ENCODE measurements around the gene USP30.

USP30 gene

DNA sequence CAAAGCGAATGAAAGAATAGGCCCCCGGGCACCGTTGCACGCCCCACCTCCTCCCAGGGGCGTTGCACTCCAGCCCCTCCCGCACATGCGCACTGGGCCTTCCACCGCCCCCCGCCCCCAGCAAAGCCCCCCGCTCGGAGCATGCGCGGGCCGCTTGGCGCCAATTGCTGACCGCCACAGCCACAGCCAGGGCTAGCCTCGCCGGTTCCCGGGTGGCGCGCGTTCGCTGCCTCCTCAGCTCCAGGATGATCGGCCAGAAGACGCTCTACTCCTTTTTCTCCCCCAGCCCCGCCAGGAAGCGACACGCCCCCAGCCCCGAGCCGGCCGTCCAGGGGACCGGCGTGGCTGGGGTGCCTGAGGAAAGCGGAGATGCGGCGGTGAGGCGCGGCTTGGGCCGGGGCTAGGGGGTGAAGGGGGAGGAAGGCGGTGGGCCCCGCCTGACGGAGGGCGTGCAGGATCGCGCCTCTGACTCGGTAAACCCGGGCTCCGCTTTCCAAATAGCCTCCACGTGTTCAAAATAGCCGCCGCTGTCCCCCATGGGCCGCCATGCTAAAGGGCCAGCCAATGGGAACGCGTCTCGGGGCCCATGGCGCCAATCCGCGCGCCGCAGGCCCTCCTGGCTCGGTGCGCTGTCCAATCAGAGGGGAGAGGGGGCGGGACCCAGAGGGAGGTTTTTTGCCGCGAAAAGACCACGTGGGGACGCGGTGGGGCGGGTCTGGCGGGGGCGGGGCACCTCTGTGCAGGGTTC is 45.2 kb downstream of the USP30 start, which contains the start of gene UNG:
Gene UNG (plus strand): TSS at position 163 of the 748 bp plus-strand sequence. CDS start 83 bp downstream, at position 246.
- peaks cover 20% of the 10 kb centered on the region for H3K36me3 Mint-ChIP-seq
- H3K27me3 Mint-ChIP-seq: peaks cover 3% of the 10 kb centered on the region
- no peaks in the 10 kb centered on the region for H3K9me3 Mint-ChIP-seq
- CTCF ChIA-PET: interaction anchor here (2.8 kb wide), 1 partner anchor 15 kb away, joined by 17 read pairs; no protein-coding TSS in a partner anchor
- peaks cover 43% of the 10 kb centered on the region for H3K4me1 Mint-ChIP-seq
- peak; percentile 97 for DNase-seq
- peak within 1 kb of the TSS; percentile 75 for H3K4me3 Mint-ChIP-seq
- peak within 1 kb of the TSS; percentile 43 for H3K27ac Mint-ChIP-seq

DNA sequence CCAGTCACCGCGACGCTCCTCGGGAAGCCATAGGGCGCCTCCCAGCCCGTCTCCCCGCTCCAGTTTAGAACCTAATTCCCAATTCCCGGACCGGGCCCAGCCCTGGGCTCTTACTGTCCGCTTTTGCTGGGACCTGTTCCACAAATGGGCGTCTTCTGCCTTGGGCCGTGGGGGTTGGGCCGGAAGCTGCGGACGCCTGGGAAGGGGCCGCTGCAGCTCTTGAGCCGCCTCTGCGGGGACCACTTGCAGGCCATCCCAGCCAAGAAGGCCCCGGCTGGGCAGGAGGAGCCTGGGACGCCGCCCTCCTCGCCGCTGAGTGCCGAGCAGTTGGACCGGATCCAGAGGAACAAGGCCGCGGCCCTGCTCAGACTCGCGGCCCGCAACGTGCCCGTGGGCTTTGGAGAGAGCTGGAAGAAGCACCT is 45.8 kb downstream of the USP30 start:
- CTCF ChIA-PET: interaction anchor here (2.8 kb wide), 1 partner anchor 14 kb away, joined by 17 read pairs; no protein-coding TSS in a partner anchor
- Mint-ChIP-seq H3K27ac (peak overlapping the region; percentile 43), H3K36me3 (peaks cover 21% of the 10 kb centered on the region), H3K4me3 (peak overlapping the region; percentile 75), H3K4me1 (peaks cover 37% of the 10 kb centered on the region), H3K9me3 (no peaks in the 10 kb centered on the region), H3K27me3 (peaks cover 3% of the 10 kb centered on the region)
- no peak for DNase-seq

DNA sequence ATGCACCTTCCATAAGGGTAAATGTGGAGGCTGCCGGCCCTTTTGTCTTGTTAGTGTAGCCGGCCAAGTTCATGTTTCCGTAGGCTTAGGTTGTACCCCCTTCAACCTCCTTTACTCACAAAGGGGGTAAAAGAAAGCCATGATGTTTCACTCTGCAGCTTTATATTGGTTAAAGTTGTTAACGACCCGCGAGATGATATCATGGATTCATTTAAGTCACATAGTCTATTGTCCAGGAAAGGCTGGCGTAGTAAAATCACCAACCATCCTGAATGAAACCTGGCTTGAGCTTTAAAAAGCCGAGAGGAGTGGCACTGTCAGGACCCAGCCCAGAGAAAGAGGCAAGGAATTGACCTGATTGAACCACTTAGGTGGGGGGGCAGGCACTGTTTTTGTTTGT is 46.3 kb downstream of the USP30 start:
- peak overlapping the region; percentile 43 for H3K27ac Mint-ChIP-seq

DNA sequence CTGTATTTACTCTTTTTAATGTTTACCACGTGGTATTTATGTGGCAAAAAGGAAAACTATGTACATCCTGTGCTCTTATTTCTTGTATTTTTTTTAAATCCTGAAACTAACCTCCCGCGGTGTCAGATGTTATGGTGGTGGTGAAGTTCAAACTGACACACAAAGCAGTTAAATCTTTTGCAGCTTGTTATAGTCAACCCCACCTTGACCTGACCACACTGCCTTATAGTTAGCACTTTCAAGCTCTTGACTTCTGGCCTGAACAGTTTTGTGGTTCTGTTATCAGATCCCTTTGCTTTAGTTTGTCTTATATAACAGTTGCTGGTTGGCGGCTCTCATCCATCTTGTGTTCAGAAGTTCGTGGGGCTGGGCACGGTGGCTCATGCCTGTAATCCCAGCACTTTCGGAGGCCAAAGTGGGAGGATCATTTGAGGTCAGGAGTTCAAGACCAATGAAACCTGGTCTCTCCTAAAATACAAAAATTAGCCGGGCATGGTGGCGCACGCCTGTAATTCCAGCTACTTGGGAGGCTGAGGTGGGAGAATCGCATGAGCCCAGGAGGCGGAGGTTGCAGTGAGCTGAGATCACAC is 47.1 kb downstream of the USP30 start:
- Mint-ChIP-seq H3K27me3 (peaks cover 3% of the 10 kb centered on the region), H3K4me3 (peak overlapping the region; percentile 75), H3K27ac (peak overlapping the region; percentile 43), H3K36me3 (peaks cover 28% of the 10 kb centered on the region), H3K4me1 (peaks cover 27% of the 10 kb centered on the region), H3K9me3 (no peaks in the 10 kb centered on the region)
- CTCF ChIA-PET: interaction anchor here (1.0 to 2.8 kb wide), 2 partner anchors 13 to 27 kb away, joined by 3 to 17 read pairs; no protein-coding TSS in a partner anchor
- no peak for DNase-seq

More for the DNA sequence above, 46.3 kb downstream of the USP30 start:
- H3K36me3 Mint-ChIP-seq: peaks cover 24% of the 10 kb centered on the region
- no peak for DNase-seq
- peak overlapping the region; percentile 75 for H3K4me3 Mint-ChIP-seq
- peaks cover 33% of the 10 kb centered on the region for H3K4me1 Mint-ChIP-seq
- H3K27me3 Mint-ChIP-seq: peaks cover 3% of the 10 kb centered on the region
- no peaks in the 10 kb centered on the region for H3K9me3 Mint-ChIP-seq
- CTCF ChIA-PET: interaction anchor here (1.0 to 2.8 kb wide), 2 partner anchors 14 to 26 kb away, joined by 3 to 17 read pairs; no protein-coding TSS in a partner anchor

DNA sequence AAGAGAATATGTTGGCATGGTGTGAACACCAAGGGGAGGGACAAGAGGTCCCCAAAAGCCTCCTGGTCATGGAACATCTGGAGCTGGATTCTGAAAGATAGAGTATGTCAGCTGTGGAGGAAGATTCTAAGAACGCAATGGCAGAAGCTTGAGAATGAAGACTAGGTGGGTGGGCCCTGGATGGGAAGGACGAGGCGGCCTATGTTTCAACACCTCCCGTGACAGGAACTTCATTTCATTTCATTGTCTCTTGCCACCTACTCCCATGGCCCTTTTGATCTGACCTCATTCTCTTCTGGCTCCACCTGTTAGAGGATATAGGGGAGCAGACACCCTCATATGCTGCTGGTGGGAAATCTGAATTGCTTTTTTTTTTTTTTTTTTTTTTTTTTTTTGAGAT is 48.4 kb downstream of the USP30 start:
- CTCF ChIA-PET: interaction anchor here (2.8 kb wide), 1 partner anchor 12 kb away, joined by 17 read pairs; no protein-coding TSS in a partner anchor
- H3K4me3 Mint-ChIP-seq: no peak overlapping the region
- H3K27me3 Mint-ChIP-seq: peaks cover 3% of the 10 kb centered on the region
- H3K9me3 Mint-ChIP-seq: no peaks in the 10 kb centered on the region
- H3K36me3 Mint-ChIP-seq: peaks cover 35% of the 10 kb centered on the region
- no peak for DNase-seq
- no peak overlapping the region for H3K27ac Mint-ChIP-seq
- peaks cover 27% of the 10 kb centered on the region for H3K4me1 Mint-ChIP-seq

DNA sequence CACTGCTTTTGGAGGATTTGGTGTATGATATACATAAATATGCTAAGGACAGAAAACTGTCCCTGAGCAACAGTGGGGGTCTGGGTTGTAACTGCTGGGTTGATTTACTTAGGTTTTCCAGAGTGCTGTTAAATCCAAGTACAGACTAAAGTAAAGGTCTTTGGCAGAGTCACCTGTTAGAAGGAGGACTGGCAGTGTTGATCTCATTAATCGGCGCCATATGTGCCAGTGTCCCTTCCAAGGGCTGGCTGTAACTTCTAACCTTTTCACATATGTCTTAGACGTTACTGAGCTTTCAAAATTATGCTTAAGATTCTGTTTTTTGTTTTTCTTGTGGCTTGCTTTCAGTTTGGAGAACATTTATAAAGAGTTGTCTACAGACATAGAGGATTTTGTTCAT is 50.1 kb downstream of the USP30 start:
- Mint-ChIP-seq H3K4me3 (no peak overlapping the region), H3K27me3 (peaks cover 3% of the 10 kb centered on the region), H3K36me3 (peaks cover 37% of the 10 kb centered on the region), H3K4me1 (peaks cover 27% of the 10 kb centered on the region), H3K9me3 (no peaks in the 10 kb centered on the region), H3K27ac (no peak overlapping the region)
- CTCF ChIA-PET: interaction anchor here (0.6 to 1.9 kb wide), 3 partner anchors 9 to 242 kb away, joined by 3 to 5 read pairs (median 4); no protein-coding TSS in a partner anchor
- no peak for DNase-seq

DNA sequence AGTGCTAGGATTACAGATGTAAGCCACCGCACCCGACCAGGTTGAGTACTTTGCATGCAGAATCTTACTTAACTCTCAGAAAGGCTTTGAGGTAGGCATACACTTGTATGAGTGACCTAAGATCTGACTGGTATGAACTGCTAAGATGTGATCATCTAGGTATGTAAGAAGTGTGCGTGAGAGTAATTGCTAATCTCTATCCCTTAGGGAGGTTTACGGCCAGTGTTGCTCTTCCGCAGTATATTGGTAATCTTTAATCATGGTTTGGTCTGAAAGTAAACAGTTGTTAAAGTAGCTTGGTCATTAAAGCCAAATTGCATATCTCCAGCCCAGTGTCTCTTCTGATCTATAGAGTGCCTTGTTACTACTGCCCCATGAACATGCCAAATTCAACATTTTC is 52.8 kb downstream of the USP30 start:
- no peak overlapping the region for H3K4me3 Mint-ChIP-seq
- CTCF ChIA-PET: no interaction called here
- peaks cover 3% of the 10 kb centered on the region for H3K27me3 Mint-ChIP-seq
- DNase-seq: no peak
- no peaks in the 10 kb centered on the region for H3K9me3 Mint-ChIP-seq
- peaks cover 34% of the 10 kb centered on the region for H3K36me3 Mint-ChIP-seq
- peaks cover 5% of the 10 kb centered on the region for H3K4me1 Mint-ChIP-seq
- no peak overlapping the region for H3K27ac Mint-ChIP-seq

DNA sequence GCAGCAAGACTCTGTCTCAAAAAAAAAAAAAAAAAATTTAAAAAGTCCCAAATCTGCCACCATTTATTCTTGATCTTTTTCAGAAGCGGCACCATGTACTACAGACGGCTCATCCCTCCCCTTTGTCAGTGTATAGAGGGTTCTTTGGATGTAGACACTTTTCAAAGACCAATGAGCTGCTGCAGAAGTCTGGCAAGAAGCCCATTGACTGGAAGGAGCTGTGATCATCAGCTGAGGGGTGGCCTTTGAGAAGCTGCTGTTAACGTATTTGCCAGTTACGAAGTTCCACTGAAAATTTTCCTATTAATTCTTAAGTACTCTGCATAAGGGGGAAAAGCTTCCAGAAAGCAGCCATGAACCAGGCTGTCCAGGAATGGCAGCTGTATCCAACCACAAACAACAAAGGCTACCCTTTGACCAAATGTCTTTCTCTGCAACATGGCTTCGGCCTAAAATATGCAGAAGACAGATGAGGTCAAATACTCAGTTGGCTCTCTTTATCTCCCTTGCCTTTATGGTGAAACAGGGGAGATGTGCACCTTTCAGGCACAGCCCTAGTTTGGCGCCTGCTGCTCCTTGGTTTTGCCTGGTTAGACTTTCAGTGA is 57.5 kb downstream of the USP30 start:
- Mint-ChIP-seq H3K4me1 (peaks cover 23% of the 10 kb centered on the region), H3K9me3 (no peaks in the 10 kb centered on the region), H3K27ac (no peak overlapping the region), H3K36me3 (peaks cover 19% of the 10 kb centered on the region), H3K4me3 (no peak overlapping the region), H3K27me3 (no peaks in the 10 kb centered on the region)
- no peak for DNase-seq
- CTCF ChIA-PET: interaction anchor here (0.6 to 0.7 kb wide), 2 partner anchors 10 to 284 kb away, joined by 3 read pairs; no protein-coding TSS in a partner anchor

DNA sequence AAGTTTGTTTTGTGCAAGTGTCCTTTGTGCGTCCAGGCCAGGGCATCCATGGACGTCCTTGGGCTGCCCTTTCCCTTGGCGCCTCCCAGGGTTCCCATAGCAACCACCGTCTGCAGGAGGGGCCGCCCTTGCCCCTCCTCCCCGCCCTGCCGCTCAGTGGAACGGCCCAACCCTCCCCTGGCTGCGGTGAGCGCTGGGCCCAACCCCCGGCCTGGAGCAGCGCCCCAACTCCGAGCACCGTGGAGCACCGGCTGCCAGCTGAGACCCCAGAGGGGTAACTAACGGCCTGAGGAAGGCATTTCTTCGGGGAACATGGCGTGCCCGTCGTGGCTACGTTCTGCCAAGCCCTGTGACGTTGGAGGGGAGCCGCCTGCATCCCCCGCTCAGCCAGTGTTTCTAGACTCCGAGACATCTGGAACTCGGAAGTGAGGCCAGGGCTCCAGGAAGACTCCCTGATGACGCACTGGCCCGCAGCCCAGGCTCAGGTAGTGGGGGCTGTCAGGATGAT is 58.7 kb downstream of the USP30 start:
- CTCF ChIA-PET: interaction anchor here (0.9 to 2.7 kb wide), 8 partner anchors 9 to 282 kb away, joined by 3 to 17 read pairs (median 5); no protein-coding TSS in a partner anchor
- Mint-ChIP-seq H3K27me3 (no peaks in the 10 kb centered on the region), H3K27ac (peak overlapping the region; percentile 79), H3K9me3 (no peaks in the 10 kb centered on the region), H3K36me3 (peaks cover 12% of the 10 kb centered on the region), H3K4me3 (peak overlapping the region; percentile 73), H3K4me1 (peaks cover 32% of the 10 kb centered on the region)
- peak; percentile 70 for DNase-seq

DNA sequence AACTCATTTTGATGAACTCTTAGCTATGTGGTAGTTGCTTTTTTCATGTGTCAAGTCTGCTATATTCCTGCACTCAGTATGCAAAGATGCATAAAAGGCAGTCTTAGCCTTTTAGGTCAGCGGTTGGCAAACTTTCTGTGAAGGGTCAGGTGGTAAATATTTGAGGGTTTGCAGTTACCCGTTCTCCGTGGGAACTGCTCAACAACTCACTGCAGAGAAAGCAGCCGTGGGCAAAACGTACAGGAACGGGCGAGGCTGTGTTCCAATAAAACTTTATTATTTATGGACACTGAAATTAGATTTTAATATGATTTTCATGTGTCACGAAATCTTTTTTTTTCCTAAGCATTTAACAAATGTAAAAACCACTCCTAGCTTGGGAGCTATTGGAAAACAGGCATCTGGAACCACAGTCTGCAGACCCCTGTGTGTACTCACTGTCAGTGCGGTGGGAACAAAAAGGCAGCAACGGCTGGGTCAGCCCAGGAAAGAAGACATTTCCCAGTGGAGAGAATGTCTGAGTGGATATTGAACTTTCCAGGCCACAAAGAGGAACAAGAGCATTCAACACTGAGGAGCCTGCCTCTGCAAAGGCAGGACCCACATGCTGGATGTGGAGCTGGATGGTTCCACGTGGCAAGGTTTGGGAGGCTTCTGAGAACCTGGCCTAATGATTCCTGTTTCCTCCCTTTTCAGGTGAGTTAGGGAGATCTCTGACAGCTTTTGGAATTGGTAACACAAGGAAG is 60.5 kb downstream of the USP30 start:
- H3K4me1 Mint-ChIP-seq: peaks cover 32% of the 10 kb centered on the region
- CTCF ChIA-PET: interaction anchor here (0.9 to 2.7 kb wide), 11 partner anchors 8 to 280 kb away, joined by 3 to 17 read pairs (median 5); no protein-coding TSS in a partner anchor
- DNase-seq: no peak
- no peak overlapping the region for H3K27ac Mint-ChIP-seq
- H3K4me3 Mint-ChIP-seq: no peak overlapping the region
- H3K9me3 Mint-ChIP-seq: no peaks in the 10 kb centered on the region
- peaks cover 9% of the 10 kb centered on the region for H3K36me3 Mint-ChIP-seq
- H3K27me3 Mint-ChIP-seq: no peaks in the 10 kb centered on the region

DNA sequence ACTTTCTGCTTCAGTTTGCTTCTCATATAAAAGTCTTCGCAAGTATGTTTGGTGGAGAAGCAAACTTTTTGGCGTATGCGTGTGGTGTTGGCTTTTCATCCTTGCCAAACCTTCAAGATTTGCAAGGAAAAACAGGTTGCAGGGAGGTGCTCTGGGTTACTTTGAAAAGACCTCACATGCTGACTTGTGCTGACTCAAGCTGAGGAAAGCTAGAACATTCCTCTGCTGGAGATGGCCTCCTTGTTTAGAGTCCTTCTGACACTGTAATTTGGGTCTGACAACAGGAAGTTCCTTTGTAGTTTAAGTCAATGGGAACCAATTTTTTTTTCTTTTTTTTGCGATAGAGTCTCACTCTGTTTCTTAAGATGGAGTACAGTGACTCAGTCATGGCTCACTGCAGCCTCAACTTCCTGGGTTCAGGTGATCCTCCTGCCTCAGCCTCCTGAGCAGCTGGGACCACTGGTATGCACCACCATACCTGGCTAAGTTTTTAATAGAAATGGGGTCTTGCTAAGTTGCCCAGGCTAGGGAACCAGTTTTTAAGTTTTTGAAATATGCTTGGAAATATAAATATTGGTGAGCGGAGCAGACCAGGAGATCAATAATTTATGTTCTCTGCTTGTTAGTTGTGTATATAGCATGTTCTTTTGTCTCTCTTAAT is 61.4 kb downstream of the USP30 start:
- DNase-seq: no peak
- H3K9me3 Mint-ChIP-seq: no peaks in the 10 kb centered on the region
- CTCF ChIA-PET: interaction anchor here (2.4 to 2.7 kb wide), 2 partner anchors 15 to 275 kb away, joined by 15 to 17 read pairs; no protein-coding TSS in a partner anchor
- no peaks in the 10 kb centered on the region for H3K27me3 Mint-ChIP-seq
- H3K4me1 Mint-ChIP-seq: peaks cover 32% of the 10 kb centered on the region
- H3K4me3 Mint-ChIP-seq: no peak overlapping the region
- H3K36me3 Mint-ChIP-seq: peaks cover 8% of the 10 kb centered on the region
- no peak overlapping the region for H3K27ac Mint-ChIP-seq

DNA sequence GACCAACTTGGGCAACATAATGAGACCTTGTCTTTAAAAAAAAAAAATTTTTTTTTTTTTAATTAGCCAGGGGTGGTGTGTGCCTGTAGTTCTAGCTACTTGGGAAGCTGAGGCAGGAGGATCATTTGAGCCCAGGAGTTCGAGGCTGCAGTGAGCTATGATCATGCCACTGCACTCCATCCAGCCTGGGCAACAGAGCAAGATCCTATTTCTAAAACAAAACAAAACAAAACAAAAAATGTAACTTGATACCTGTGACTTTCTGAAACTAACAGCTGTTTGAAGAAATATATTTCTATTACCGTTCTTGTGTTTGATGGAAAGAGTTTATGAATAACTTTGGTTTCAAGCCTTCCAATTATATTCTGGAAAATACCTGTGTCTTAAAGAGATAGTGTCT is 62.3 kb downstream of the USP30 start:
- CTCF ChIA-PET: no interaction called here
- Mint-ChIP-seq H3K36me3 (peaks cover 6% of the 10 kb centered on the region), H3K4me3 (no peak overlapping the region), H3K4me1 (peaks cover 32% of the 10 kb centered on the region), H3K27ac (no peak overlapping the region), H3K27me3 (no peaks in the 10 kb centered on the region), H3K9me3 (no peaks in the 10 kb centered on the region)
- DNase-seq: no peak

DNA sequence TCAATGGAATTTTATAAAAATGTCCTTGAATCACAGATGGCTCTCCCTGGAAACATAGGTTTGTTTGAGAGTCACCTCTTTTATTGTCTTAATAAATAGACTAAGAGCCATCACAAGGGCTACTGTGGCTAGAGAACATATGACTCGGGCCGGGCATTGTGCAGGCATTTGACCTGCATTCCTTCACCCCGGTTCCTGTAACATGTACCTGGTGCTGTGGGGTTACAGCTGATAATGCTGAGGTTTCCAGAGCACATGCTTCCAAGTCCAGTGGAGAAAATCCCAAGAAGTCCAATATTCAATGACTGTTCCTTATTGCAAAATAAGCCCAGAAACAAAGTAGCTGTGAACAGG is 63.0 kb downstream of the USP30 start:
- H3K4me3 Mint-ChIP-seq: no peak overlapping the region
- H3K27ac Mint-ChIP-seq: no peak overlapping the region
- peaks cover 30% of the 10 kb centered on the region for H3K4me1 Mint-ChIP-seq
- no peaks in the 10 kb centered on the region for H3K9me3 Mint-ChIP-seq
- CTCF ChIA-PET: interaction anchor here (0.7 kb wide), 1 partner anchor 268 kb away, joined by 3 read pairs; no protein-coding TSS in a partner anchor
- peaks cover 2% of the 10 kb centered on the region for H3K36me3 Mint-ChIP-seq
- no peak for DNase-seq
- H3K27me3 Mint-ChIP-seq: no peaks in the 10 kb centered on the region
